HUES6 (cell line): ENCODE results near the gene LRSAM1.

Experiments used
- H3K27ac ChIP-seq: 2 replicates; pipeline ENCODE4 v1.7.0; 2013; ENCODE audit warnings: low read depth, mild to moderate bottlenecking, low read length, inconsistent platforms
- H3K27me3 ChIP-seq: 2 replicates; pipeline ENCODE4 v1.6.1; 2013; ENCODE audit warnings: low read length; ENCODE audit not compliant: control insufficient read depth, insufficient read depth
- H3K36me3 ChIP-seq: 2 replicates; pipeline ENCODE4 v1.6.1; 2013; ENCODE audit warnings: low read length; ENCODE audit not compliant: control insufficient read depth, insufficient read depth
- H3K4me1 ChIP-seq: 2 replicates; pipeline ENCODE4 v1.6.1; 2013; ENCODE audit warnings: low read length; ENCODE audit not compliant: control insufficient read depth, insufficient read depth
- H3K4me3 ChIP-seq: 2 replicates; pipeline ENCODE4 v1.5.1; 2013; ENCODE audit warnings: low read depth, low read length
- H3K9ac ChIP-seq: one replicate; pipeline ENCODE4 v1.6.1; 2013; ENCODE audit warnings: mild to moderate bottlenecking, low read length
- H3K9me3 ChIP-seq: 2 replicates; pipeline ENCODE4 v1.6.1; 2013; ENCODE audit warnings: low read depth, low read length; ENCODE audit not compliant: control insufficient read depth, insufficient read depth

LRSAM1 gene

GRCh38 chr9:127417131-127418036, 33.9 kb upstream of the LRSAM1 start:
- Histone ChIP-seq H3K9ac (no peak overlapping the region), H3K27me3 (no peaks in the 10 kb centered on the region), H3K36me3 (no peaks in the 10 kb centered on the region), H3K9me3 (no peaks in the 10 kb centered on the region), H3K27ac (no peak overlapping the region), H3K4me1 (peaks cover 5% of the 10 kb centered on the region; the same call in 1 of the 2 replicates), H3K4me3 (no peak overlapping the region)

DNA sequence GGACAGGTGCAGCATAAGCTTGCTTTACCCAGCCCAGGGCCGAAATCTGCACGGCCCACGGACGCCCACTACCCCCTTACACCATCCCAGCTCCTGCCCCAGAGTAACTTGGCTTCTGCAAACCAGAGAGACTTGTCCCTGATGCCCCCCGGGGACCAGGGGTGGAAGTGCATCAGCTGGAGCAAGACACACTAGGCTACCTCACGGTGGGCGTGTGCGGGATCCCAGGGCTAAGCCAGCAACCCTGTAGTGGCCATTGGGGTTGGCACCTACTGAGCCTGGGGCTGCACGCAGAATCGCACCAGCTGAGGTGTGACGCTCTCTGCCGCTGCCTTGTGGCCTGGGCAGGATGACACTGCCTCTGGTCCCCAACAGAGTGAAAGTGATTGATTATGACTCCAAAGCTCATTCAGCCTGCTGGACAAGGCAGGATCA, 33.3 kb upstream of the LRSAM1 start:
- H3K27ac ChIP-seq: no peak overlapping the region
- H3K36me3 ChIP-seq: no peaks in the 10 kb centered on the region
- no peak overlapping the region for H3K4me3 ChIP-seq
- no peak overlapping the region for H3K9ac ChIP-seq
- no peaks in the 10 kb centered on the region for H3K27me3 ChIP-seq
- H3K9me3 ChIP-seq: no peaks in the 10 kb centered on the region
- H3K4me1 ChIP-seq: peaks cover 5% of the 10 kb centered on the region; the same call in 1 of the 2 replicates

DNA sequence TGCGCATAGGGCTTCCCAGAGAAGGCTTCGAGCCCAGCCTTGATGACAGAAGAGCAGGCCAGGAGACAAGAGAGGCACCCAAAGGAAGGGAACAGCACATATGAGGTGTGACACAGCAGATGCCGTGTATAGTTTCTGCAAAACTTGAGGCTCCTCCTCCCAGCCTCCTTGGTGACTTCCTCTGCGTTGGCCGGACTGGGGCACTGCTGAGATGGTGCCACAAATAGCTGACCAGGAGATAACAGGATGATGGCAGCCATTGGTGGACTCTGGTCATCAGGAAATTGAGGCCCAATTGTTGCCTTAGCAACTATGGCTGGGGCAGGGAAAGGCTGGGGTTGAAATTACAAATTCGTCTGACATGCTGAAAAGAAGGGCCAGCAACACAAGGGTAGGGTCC, 32.0 kb upstream of the LRSAM1 start:
- Histone ChIP-seq H3K9ac (peak overlapping the region; percentile 51), H3K27ac (no peak overlapping the region), H3K27me3 (no peaks in the 10 kb centered on the region), H3K36me3 (no peaks in the 10 kb centered on the region), H3K4me3 (peak overlapping the region; percentile 53), H3K9me3 (no peaks in the 10 kb centered on the region), H3K4me1 (peaks cover 5% of the 10 kb centered on the region; the same call in 1 of the 2 replicates)

- peaks cover 8% of the 10 kb centered on the region; the same call in 1 of the 2 replicates for H3K4me1 ChIP-seq
- no peak overlapping the region for H3K9ac ChIP-seq
- H3K4me3 ChIP-seq: no peak overlapping the region
- H3K27me3 ChIP-seq: no peaks in the 10 kb centered on the region
- no peak overlapping the region for H3K27ac ChIP-seq
- H3K36me3 ChIP-seq: no peaks in the 10 kb centered on the region
- H3K9me3 ChIP-seq: no peaks in the 10 kb centered on the region
Observed at GRCh38 chr9:127421057-127421456, 30.3 kb upstream of the LRSAM1 start.

- Histone ChIP-seq H3K9ac (no peak overlapping the region), H3K4me3 (no peak overlapping the region), H3K4me1 (peaks cover 8% of the 10 kb centered on the region; the same call in 1 of the 2 replicates), H3K27ac (no peak overlapping the region), H3K9me3 (no peaks in the 10 kb centered on the region), H3K27me3 (no peaks in the 10 kb centered on the region), H3K36me3 (peaks cover 5% of the 10 kb centered on the region; the same call in 1 of the 2 replicates)
Observed at GRCh38 chr9:127422133-127422782, 29.1 kb upstream of the LRSAM1 start.

GRCh38 chr9:127422787-127423186, 28.5 kb upstream of the LRSAM1 start:
- Histone ChIP-seq H3K27ac (no peak overlapping the region), H3K9me3 (no peaks in the 10 kb centered on the region), H3K36me3 (peaks cover 5% of the 10 kb centered on the region; the same call in 1 of the 2 replicates), H3K9ac (no peak overlapping the region), H3K4me3 (no peak overlapping the region; the same call in 1 of the 2 replicates), H3K4me1 (peaks cover 8% of the 10 kb centered on the region; the same call in 1 of the 2 replicates), H3K27me3 (no peaks in the 10 kb centered on the region)

DNA sequence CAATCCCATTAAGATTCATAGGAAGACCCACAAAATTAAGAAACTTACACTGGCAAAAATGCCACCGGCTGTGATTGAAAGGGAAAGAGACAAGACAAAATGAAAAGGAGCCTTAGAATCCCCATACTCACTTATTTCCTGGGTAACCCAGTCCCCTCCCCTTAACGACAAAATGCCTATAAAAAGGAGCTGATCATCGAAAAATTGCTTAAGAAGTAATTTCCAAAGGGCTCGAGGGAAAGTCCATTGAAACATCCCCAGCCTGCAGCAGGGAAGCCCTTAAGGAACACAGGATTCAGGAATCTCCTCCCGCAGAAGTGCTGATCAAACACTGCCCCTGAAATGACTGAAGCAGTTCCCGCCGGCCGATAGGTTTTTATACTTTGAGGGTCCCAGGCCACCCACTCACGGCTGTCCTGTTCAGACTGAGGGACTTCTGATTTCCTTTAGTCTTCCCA, 27.8 kb upstream of the LRSAM1 start:
- Histone ChIP-seq H3K9ac (peak overlapping the region; percentile 85), H3K27me3 (no peaks in the 10 kb centered on the region), H3K9me3 (no peaks in the 10 kb centered on the region), H3K4me3 (peak overlapping the region; percentile 83), H3K4me1 (peaks cover 8% of the 10 kb centered on the region; the same call in 1 of the 2 replicates), H3K27ac (peak overlapping the region; percentile 98), H3K36me3 (peaks cover 8% of the 10 kb centered on the region)

GRCh38 chr9:127423934-127424675, 27.2 kb upstream of the LRSAM1 start, which contains the start of gene ZNF79:
Gene ZNF79, plus strand, starts transcription at chr9:127424382. Its CDS starts 406 bp downstream, at chr9:127424788.
- Histone ChIP-seq H3K9me3 (no peaks in the 10 kb centered on the region), H3K27me3 (no peaks in the 10 kb centered on the region), H3K4me1 (peaks cover 4% of the 10 kb centered on the region; the same call in 1 of the 2 replicates), H3K36me3 (peaks cover 13% of the 10 kb centered on the region), H3K9ac (peak within 1 kb of the TSS; percentile 85), H3K4me3 (peak within 1 kb of the TSS; percentile 83), H3K27ac (peak within 1 kb of the TSS; percentile 98)

DNA sequence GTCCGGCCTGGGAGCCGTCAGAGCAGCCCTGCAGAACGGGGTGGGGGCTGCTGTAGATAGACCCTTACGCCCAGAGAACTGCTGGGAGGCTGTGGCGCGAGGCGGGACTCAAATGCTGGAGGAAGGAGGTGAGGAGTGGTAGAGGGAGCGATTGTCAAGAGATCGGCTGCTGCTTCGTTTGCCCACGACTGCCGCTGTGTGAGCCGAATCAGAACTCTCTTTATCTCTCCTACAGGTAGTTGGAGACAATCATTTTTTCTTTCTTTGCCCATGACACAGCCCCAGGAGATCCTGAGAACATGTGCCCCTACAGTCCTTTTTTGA, 26.7 kb upstream of the LRSAM1 start:
- Histone ChIP-seq H3K27me3 (no peaks in the 10 kb centered on the region), H3K9ac (peak overlapping the region; percentile 85), H3K9me3 (no peaks in the 10 kb centered on the region), H3K27ac (peak overlapping the region; percentile 98; the same call in 1 of the 2 replicates), H3K4me1 (peaks cover 4% of the 10 kb centered on the region; the same call in 1 of the 2 replicates), H3K4me3 (peak overlapping the region; percentile 83), H3K36me3 (peaks cover 18% of the 10 kb centered on the region)

DNA sequence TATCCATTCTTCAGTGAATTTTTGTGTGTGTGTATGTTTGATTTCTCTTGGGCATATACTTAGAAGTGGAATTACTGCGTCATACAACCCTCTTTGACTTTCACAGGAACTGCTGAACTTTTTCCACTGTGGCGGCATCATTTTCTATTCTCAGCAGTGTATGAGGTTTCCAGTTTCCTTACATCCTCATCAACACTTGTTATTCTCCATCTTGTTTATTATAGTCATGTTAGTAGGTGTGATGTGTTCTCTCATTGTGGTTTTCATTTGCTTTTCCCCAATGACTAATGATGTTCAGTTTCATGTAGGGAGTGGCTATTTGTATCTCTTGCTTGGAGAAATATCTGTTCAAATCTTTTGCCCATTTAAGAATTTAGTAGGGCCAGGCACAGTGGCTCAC, 24.6 kb upstream of the LRSAM1 start:
- peaks cover 31% of the 10 kb centered on the region for H3K36me3 ChIP-seq
- peaks cover 4% of the 10 kb centered on the region; the same call in 1 of the 2 replicates for H3K4me1 ChIP-seq
- no peak overlapping the region for H3K4me3 ChIP-seq
- H3K9ac ChIP-seq: no peak overlapping the region
- H3K9me3 ChIP-seq: no peaks in the 10 kb centered on the region
- no peak overlapping the region for H3K27ac ChIP-seq
- no peaks in the 10 kb centered on the region for H3K27me3 ChIP-seq
